ENCODE data around the gene NSF. TPM values are rescaled to one million over a fixed set of nuclear protein-coding genes. Genes with fewer than 3 reads are reported as not detected.
A peak's percentile ranks its signal among the peaks of the same experiment; 100 is the strongest.
"Not testable (repeated sequence)": the region's sequence is repeated elsewhere in the genome, so short reads cannot be mapped to it uniquely, and the experiment has no call there.

The NSF gene
- total RNA-seq, 2 donors from 2014 or later, result 24.1 to 94.1 TPM

GRCh38 chr17:46732160-46732559 is 141.7 kb downstream of the NSF start:
- no peak for DNase-seq (ENCODE audit: low spot score in 2 of 2)
- no peak overlapping the region for H3K27ac Mint-ChIP-seq
- no peaks in the 10 kb centered on the region for H3K36me3 Mint-ChIP-seq
- no peaks in the 10 kb centered on the region for H3K9me3 Mint-ChIP-seq
- ATAC-seq, result no peak

- DNase-seq (ENCODE audit: low spot score in 2 of 2) (no peak), ATAC-seq (no peak)
- Mint-ChIP-seq H3K27ac (no peak overlapping the region), H3K36me3 (no peaks in the 10 kb centered on the region), H3K9me3 (no peaks in the 10 kb centered on the region)
These were observed 142.4 kb downstream of the NSF start for GRCh38 chr17:46732754-46733398.

- H3K27ac Mint-ChIP-seq, result no peak overlapping the region
- no peak for DNase-seq (ENCODE audit: low spot score in 2 of 2)
- ATAC-seq, result no peak
- H3K9me3 Mint-ChIP-seq, result no peaks in the 10 kb centered on the region
- no peaks in the 10 kb centered on the region for H3K36me3 Mint-ChIP-seq
These were observed 143.5 kb downstream of the NSF start for GRCh38 chr17:46733837-46734475.

GRCh38 chr17:46736100-46736499 is 145.6 kb downstream of the NSF start:
- ATAC-seq, result no peak
- Mint-ChIP-seq H3K27ac (no peak overlapping the region), H3K36me3 (no peaks in the 10 kb centered on the region), H3K9me3 (no peaks in the 10 kb centered on the region)
- no peak for DNase-seq (ENCODE audit: low spot score in 2 of 2)

- ATAC-seq, result no peak
- H3K9me3 Mint-ChIP-seq, result no peaks in the 10 kb centered on the region
- H3K36me3 Mint-ChIP-seq, result no peaks in the 10 kb centered on the region
- H3K27ac Mint-ChIP-seq, result no peak overlapping the region
- DNase-seq (ENCODE audit: low spot score in 2 of 2), result no peak
These were observed 146.9 kb downstream of the NSF start for GRCh38 chr17:46737326-46737725.

- DNase-seq (ENCODE audit: low spot score in 2 of 2) (no peak), ATAC-seq (no peak)
These were observed 148.1 kb downstream of the NSF start for GRCh38 chr17:46738544-46738943.

DNA sequence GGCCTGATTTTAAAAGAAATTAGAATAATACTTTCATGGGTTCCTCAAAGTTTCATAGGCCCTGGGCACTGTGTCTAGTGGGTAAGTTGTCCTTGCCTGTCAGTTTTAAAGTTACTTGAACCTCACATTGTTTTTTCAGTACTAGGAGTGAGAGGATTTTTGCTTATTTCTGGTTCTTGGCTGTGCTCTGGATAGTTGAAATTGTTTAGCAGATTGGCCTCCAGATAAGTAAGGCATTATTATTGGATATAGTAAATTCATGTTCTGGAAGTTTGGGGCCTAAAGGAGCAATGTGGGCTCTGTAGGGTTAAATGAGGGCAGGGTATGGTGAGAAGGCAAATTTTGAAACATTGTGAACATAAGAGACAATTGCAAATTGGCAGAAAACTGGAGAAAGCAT is 149.5 kb downstream of the NSF start:
- Mint-ChIP-seq H3K27ac (peak overlapping the region in 1 of 2 donors; percentile 3), H3K9me3 (no peaks in the 10 kb centered on the region), H3K36me3 (no peaks in the 10 kb centered on the region)
- DNase-seq (ENCODE audit: low spot score in 2 of 2), result no peak
- no peak for ATAC-seq

More at GRCh38 chr17:46738544-46738943, 148.1 kb downstream of the NSF start:
- no peaks in the 10 kb centered on the region for H3K36me3 Mint-ChIP-seq
- no peak overlapping the region for H3K27ac Mint-ChIP-seq
- no peaks in the 10 kb centered on the region for H3K9me3 Mint-ChIP-seq

- DNase-seq (ENCODE audit: low spot score in 2 of 2) (no peak), ATAC-seq (no peak)
- H3K36me3 Mint-ChIP-seq, result no peaks in the 10 kb centered on the region
These were observed 150.8 kb downstream of the NSF start for GRCh38 chr17:46741122-46741730.

DNA sequence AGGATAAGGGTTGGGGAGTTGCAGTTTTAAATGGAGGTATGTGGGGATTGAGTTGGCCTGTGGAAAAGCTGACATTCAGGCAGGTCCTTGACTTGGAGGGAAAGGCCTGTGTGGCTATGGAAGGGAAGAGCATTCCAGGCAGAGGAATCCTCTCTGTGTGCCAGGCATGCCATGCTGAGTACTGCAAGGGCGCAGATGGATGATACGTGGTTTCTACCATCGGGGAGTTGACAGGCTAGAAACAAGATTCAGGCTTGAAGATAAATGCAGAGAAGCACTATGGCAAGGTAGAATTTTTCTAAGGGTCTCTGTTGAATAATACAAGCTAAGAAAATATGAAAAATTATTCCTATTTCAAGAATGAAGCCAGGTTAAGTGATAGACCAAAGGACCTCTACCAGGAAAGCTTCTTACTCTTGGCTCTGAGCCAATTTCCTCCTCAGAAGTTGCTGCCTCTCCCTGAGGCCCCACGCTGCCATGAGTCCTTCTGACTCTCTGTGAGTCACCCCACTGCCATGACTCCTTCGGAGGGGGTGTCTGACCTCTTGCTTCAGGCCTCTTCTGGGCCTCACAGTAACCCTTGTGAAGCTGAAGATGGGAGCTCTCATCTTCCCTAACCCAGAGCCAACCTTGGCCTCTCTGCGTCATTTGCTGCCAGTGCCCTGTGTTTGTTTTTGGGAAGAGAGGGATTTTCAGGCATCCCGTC is 152.2 kb downstream of the NSF start:
- Mint-ChIP-seq H3K9me3 (no peaks in the 10 kb centered on the region), H3K36me3 (no peaks in the 10 kb centered on the region), H3K27ac (no peak overlapping the region)
- DNase-seq (ENCODE audit: low spot score in 2 of 2), result peak in 1 of 2 donors; percentile 10
- ATAC-seq, result peak; percentile 18 to 62

More at GRCh38 chr17:46741122-46741730, 150.8 kb downstream of the NSF start:
- H3K27ac Mint-ChIP-seq, result no peak overlapping the region
- no peaks in the 10 kb centered on the region for H3K9me3 Mint-ChIP-seq

DNA sequence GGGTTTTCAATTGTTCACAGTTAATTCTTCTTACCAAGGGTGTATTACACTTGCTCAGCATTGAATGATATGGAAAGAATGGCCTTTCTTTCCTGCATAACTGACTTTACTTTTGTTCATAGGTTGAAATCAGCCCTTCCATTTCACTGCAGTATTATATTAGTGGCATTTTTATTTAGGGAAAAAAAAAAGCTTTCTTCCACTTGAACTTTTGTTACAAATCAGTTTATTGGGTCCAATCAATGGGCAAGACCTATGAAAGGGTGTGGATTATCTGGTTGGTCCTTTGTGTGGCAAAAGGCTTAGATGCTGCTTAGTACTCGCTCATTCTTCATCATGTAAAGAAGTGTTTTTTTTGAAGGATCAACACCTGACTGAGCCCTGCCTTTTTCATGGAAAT is 154.0 kb downstream of the NSF start:
- no peaks in the 10 kb centered on the region for H3K36me3 Mint-ChIP-seq
- DNase-seq (ENCODE audit: low spot score in 2 of 2) (no peak), ATAC-seq (no peak)
- no peaks in the 10 kb centered on the region for H3K9me3 Mint-ChIP-seq
- H3K27ac Mint-ChIP-seq, result no peak overlapping the region

DNA sequence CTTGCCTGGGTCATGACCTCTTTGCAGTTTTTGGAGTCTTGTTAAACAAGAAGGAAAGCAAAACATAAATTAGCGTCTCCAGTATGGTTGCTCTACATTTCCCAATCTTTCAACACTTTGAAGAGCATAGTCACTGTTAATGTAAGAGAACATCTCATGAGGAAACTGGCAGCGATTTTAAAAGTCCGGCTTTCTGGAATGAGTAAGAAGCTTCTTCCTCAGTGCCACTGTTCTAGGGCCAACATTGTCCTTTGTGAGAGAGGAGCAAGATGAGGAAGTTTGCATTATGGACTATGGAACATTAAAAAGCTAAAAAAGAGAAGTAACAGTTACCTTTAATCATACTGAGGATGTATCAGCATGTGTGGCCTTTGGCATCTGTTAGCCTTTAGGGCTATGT is 154.9 kb downstream of the NSF start:
- DNase-seq (ENCODE audit: low spot score in 2 of 2), result no peak
- no peak for ATAC-seq
- Mint-ChIP-seq H3K27ac (no peak overlapping the region), H3K36me3 (no peaks in the 10 kb centered on the region), H3K9me3 (no peaks in the 10 kb centered on the region)

GRCh38 chr17:46751425-46751824 is 161.0 kb downstream of the NSF start:
- H3K27ac Mint-ChIP-seq, result no peak overlapping the region
- peaks cover 0 to 7% of the 10 kb centered on the region in 2 donors for H3K36me3 Mint-ChIP-seq
- H3K9me3 Mint-ChIP-seq, result no peaks in the 10 kb centered on the region
- no peak for ATAC-seq
- DNase-seq (ENCODE audit: low spot score in 2 of 2), result no peak

DNA sequence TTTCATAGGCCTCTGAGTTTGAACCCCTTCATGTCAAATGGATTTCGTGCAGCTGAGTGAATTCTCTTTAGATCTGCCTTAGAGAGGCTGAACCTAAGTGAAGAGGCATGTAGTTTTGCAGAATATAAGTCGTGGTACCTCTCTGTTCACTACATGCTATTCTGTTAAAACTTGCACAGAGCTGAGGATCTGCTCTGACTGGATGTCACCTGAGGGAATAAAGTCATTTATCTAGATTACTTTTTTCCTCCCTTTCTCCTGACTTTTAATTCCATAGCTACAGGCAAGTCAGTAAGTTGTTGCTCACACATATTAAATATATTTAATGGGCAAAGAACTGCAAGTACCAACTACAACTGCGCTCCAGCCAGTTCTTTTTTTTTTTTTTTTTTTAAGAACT is 163.3 kb downstream of the NSF start:
- DNase-seq (ENCODE audit: low spot score in 2 of 2), result no peak
- ATAC-seq, result no peak
- Mint-ChIP-seq H3K9me3 (no peaks in the 10 kb centered on the region), H3K36me3 (peaks cover 0 to 7% of the 10 kb centered on the region in 2 donors), H3K27ac (no peak overlapping the region)

GRCh38 chr17:46756081-46756735 is 165.7 kb downstream of the NSF start:
- H3K36me3 Mint-ChIP-seq, result peaks cover 0 to 7% of the 10 kb centered on the region in 2 donors
- no peak overlapping the region for H3K27ac Mint-ChIP-seq
- no peaks in the 10 kb centered on the region for H3K9me3 Mint-ChIP-seq
- DNase-seq (ENCODE audit: low spot score in 2 of 2) (no peak), ATAC-seq (no peak)

DNA sequence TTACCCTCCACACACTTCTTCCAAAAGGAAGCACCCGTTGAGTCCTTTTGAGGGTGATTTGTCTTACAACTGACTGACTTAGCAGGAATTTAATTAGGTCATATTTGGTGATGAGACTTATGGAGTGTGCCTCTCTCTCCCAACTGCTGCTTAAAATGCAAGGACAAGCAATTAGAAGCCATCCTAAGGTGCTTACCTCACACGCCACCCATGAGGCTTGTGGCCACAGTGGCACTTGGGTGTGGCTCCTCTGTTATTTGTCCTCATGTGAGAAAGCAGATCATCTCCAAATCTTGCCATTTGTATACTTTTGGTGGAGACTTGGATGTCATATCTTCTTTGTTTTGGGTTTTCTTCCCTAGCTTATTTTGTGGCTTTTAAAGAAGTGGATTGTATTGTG is 166.4 kb downstream of the NSF start:
- no peaks in the 10 kb centered on the region for H3K9me3 Mint-ChIP-seq
- H3K36me3 Mint-ChIP-seq, result peaks cover 0 to 7% of the 10 kb centered on the region in 2 donors
- no peak overlapping the region for H3K27ac Mint-ChIP-seq
- DNase-seq (ENCODE audit: low spot score in 2 of 2) (no peak), ATAC-seq (no peak)

- DNase-seq (ENCODE audit: low spot score in 2 of 2); H3K9me3 Mint-ChIP-seq; H3K27ac Mint-ChIP-seq; ATAC-seq; H3K36me3 Mint-ChIP-seq: not testable (repeated sequence)
These were observed 167.1 kb downstream of the NSF start for GRCh38 chr17:46757588-46757987.

DNA sequence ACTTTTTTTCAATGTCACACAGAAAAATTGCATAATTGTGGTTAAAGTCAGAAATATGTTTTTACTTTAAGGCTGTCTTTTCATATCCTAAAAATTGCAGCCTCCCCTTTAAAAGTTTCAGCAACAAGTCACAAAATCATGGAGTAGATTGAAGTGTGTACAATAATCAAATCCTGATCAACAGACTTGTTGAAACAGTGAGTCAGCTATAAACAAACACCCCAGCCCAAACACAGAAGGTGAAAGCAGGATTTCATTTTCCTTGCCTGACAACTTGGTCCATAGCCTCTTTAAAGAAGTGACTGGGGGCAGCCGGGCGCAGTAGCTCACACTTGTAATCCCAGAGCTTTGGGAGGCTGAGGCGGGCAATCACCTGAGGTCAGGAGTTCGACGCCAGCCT is 168.1 kb downstream of the NSF start:
- ATAC-seq (no peak), DNase-seq (ENCODE audit: low spot score in 2 of 2) (no peak)
- Mint-ChIP-seq H3K27ac (no peak overlapping the region), H3K36me3 (peaks cover 0 to 7% of the 10 kb centered on the region in 2 donors), H3K9me3 (no peaks in the 10 kb centered on the region)

Data from activated naive CD4-positive, alpha-beta T cell treated with anti-CD3 and anti-CD28 coated beads, Interleukin-2, amount 50 U/mL, for 72 hours (primary cell).